HUES48 (cell line): Measurements from ENCODE around the gene CIP2A.

Experiments used
- H3K27ac ChIP-seq: one replicate; pipeline ENCODE4 v1.7.0; 2013; ENCODE audit warnings: low read depth, low read length, inconsistent platforms
- H3K27me3 ChIP-seq: 2 replicates; pipeline ENCODE4 v1.6.1; 2013; ENCODE audit warnings: mild to moderate bottlenecking, low read length; ENCODE audit not compliant: control insufficient read depth, insufficient read depth
- H3K36me3 ChIP-seq: 2 replicates; pipeline ENCODE4 v1.6.1; 2013; ENCODE audit warnings: low read length; ENCODE audit not compliant: control insufficient read depth, insufficient read depth
- H3K4me1 ChIP-seq: 2 replicates; pipeline ENCODE4 v1.6.1; 2013; ENCODE audit warnings: mild to moderate bottlenecking, low read length; ENCODE audit not compliant: control insufficient read depth, insufficient read depth
- H3K4me3 ChIP-seq: 2 replicates; pipeline ENCODE4 v1.5.1; 2013; ENCODE audit warnings: mild to moderate bottlenecking, low read depth, low read length
- H3K9ac ChIP-seq: 2 replicates; pipeline ENCODE4 v1.6.1; 2013; ENCODE audit warnings: mild to moderate bottlenecking, low read depth, low read length, moderate library complexity
- H3K9me3 ChIP-seq: 2 replicates; pipeline ENCODE4 v1.6.1; 2013; ENCODE audit warnings: low read length; ENCODE audit not compliant: control insufficient read depth, insufficient read depth

The CIP2A gene

DNA sequence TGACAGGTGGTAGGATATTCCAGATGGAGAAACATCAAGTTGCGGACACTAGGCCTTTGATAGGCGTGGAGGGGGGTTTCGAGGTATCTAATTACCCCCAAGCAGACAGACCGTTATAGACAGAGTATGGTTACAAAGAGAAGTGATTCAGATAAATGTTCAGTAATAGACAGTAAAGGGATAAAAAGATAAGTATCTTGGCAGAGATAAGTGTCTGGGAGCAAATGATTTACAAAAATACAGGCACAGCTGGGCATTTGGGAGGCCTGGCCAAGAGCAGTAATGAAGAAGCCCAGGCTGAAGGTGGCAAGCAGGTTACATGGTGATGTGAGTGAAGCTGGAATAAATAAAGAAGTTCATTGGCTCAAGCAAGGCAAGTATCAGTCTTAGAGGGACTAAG, 78.2 kb downstream of the CIP2A start:
- H3K9me3 ChIP-seq = no peaks in the 10 kb centered on the region
- no peaks in the 10 kb centered on the region for H3K27me3 ChIP-seq
- H3K4me3 ChIP-seq = no peak overlapping the region
- H3K9ac ChIP-seq = no peak overlapping the region
- H3K27ac ChIP-seq = no peak overlapping the region
- no peaks in the 10 kb centered on the region for H3K36me3 ChIP-seq
- H3K4me1 ChIP-seq = peaks cover 11% of the 10 kb centered on the region; the same call in 1 of the 2 replicates

- Histone ChIP-seq H3K4me3 (no peak within 1 kb of the TSS), H3K4me1 (peaks cover 11% of the 10 kb centered on the region; the same call in 1 of the 2 replicates), H3K27me3 (no peaks in the 10 kb centered on the region), H3K9ac (no peak within 1 kb of the TSS), H3K36me3 (no peaks in the 10 kb centered on the region), H3K27ac (no peak within 1 kb of the TSS), H3K9me3 (no peaks in the 10 kb centered on the region)
Observed at GRCh38 chr3:108510496-108510895, 78.7 kb downstream of the CIP2A start, which contains the start of gene MYH15. TSS of gene MYH15 (minus strand) at chr3:108510596. CDS start at chr3:108510530, 66 bp downstream.

DNA sequence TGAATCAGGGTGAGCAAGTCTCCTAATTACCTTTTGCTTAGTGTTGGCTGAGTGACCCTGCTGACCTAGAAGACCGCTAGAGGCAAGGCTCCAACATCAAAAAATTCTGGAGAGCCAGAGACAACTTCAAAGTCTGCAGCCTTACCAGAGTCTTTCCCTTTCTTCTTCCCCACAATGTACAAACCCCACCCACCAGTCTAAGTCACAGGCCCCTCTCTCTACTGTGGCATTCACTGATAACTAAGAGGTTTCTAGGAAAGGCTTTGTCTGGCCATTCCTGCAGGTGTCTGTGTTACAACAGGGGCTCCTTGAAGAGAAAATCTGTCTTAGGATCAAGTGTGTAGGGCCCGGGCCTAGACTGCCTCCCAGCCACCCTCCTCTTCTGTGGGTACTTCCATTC, 79.4 kb downstream of the CIP2A start:
- Histone ChIP-seq H3K36me3 (no peaks in the 10 kb centered on the region), H3K9ac (no peak overlapping the region), H3K27me3 (no peaks in the 10 kb centered on the region), H3K27ac (no peak overlapping the region), H3K4me3 (no peak overlapping the region), H3K4me1 (peaks cover 11% of the 10 kb centered on the region; the same call in 1 of the 2 replicates), H3K9me3 (no peaks in the 10 kb centered on the region)

GRCh38 chr3:108509263-108509662, 80.0 kb downstream of the CIP2A start:
- no peaks in the 10 kb centered on the region for H3K36me3 ChIP-seq
- H3K4me3 ChIP-seq = no peak overlapping the region
- no peaks in the 10 kb centered on the region for H3K9me3 ChIP-seq
- no peaks in the 10 kb centered on the region for H3K27me3 ChIP-seq
- no peak overlapping the region for H3K9ac ChIP-seq
- peaks cover 11% of the 10 kb centered on the region; the same call in 1 of the 2 replicates for H3K4me1 ChIP-seq
- H3K27ac ChIP-seq = no peak overlapping the region

GRCh38 chr3:108507902-108508301, 81.3 kb downstream of the CIP2A start:
- Histone ChIP-seq H3K9ac (no peak overlapping the region), H3K4me1 (peaks cover 11% of the 10 kb centered on the region; the same call in 1 of the 2 replicates), H3K27me3 (no peaks in the 10 kb centered on the region), H3K9me3 (no peaks in the 10 kb centered on the region), H3K27ac (no peak overlapping the region), H3K4me3 (no peak overlapping the region), H3K36me3 (no peaks in the 10 kb centered on the region)

GRCh38 chr3:108505811-108506210, 83.4 kb downstream of the CIP2A start:
- H3K27me3 ChIP-seq = no peaks in the 10 kb centered on the region
- H3K9me3 ChIP-seq = no peaks in the 10 kb centered on the region
- H3K4me3 ChIP-seq = no peak overlapping the region
- H3K36me3 ChIP-seq = no peaks in the 10 kb centered on the region
- peaks cover 11% of the 10 kb centered on the region; the same call in 1 of the 2 replicates for H3K4me1 ChIP-seq
- H3K27ac ChIP-seq = no peak overlapping the region
- H3K9ac ChIP-seq = no peak overlapping the region

DNA sequence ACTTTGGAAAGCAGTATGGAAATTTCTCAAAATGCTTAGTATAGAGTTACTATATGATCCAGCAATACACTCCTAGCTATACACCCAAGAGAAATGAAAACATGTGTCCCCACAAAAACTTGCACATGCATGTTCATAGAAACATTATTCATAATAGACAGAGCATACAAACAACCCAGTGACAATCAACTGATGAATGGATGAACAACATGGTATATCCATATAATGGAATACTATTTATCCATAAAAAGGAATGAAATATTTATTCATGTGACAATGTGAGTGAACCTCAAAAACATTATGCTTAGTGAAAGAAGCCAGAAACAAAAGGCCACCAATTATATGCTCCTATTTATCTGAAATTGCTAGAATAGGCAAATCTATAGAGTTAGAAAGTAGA, 85.5 kb downstream of the CIP2A start:
- Histone ChIP-seq H3K36me3 (no peaks in the 10 kb centered on the region), H3K27ac (no peak overlapping the region), H3K27me3 (no peaks in the 10 kb centered on the region), H3K9ac (no peak overlapping the region), H3K4me3 (no peak overlapping the region), H3K9me3 (no peaks in the 10 kb centered on the region), H3K4me1 (peaks cover 11% of the 10 kb centered on the region; the same call in 1 of the 2 replicates)

- Histone ChIP-seq H3K4me1 (no peaks in the 10 kb centered on the region), H3K9ac (no peak overlapping the region), H3K27me3 (no peaks in the 10 kb centered on the region), H3K9me3 (no peaks in the 10 kb centered on the region), H3K36me3 (no peaks in the 10 kb centered on the region), H3K4me3 (no peak overlapping the region), H3K27ac (no peak overlapping the region)
Observed at GRCh38 chr3:108501535-108501934, 87.7 kb downstream of the CIP2A start.

- no peaks in the 10 kb centered on the region for H3K36me3 ChIP-seq
- no peak overlapping the region for H3K9ac ChIP-seq
- H3K27me3 ChIP-seq = no peaks in the 10 kb centered on the region
- no peak overlapping the region for H3K27ac ChIP-seq
- H3K9me3 ChIP-seq = no peaks in the 10 kb centered on the region
- H3K4me3 ChIP-seq = no peak overlapping the region
- H3K4me1 ChIP-seq = no peaks in the 10 kb centered on the region
Observed at GRCh38 chr3:108500728-108501127, 88.5 kb downstream of the CIP2A start.
